OCI-LY3 (cell line): ENCODE data around the gene CCNT2.

Experiments
- EZH2phosphoT487 ChIP-seq: fragments of 200-600 bp; shearing (Covaris generic); IDR thresholded peaks from 2 replicates; pipeline ENCODE4 v1.6.1; 2018; ENCODE audit warnings: antibody characterized with exemption, mixed run types, low read depth
- TF ChIP-seq, protein P1 (sequence below): fragments of 200-600, 300-600 bp; sonication (generic); IDR thresholded peaks from 2 replicates; pipeline ENCODE4 v1.5.1; 2014; ENCODE audit warnings: antibody characterized with exemption, low read length, low read depth

- TF ChIP-seq, protein P1, sequence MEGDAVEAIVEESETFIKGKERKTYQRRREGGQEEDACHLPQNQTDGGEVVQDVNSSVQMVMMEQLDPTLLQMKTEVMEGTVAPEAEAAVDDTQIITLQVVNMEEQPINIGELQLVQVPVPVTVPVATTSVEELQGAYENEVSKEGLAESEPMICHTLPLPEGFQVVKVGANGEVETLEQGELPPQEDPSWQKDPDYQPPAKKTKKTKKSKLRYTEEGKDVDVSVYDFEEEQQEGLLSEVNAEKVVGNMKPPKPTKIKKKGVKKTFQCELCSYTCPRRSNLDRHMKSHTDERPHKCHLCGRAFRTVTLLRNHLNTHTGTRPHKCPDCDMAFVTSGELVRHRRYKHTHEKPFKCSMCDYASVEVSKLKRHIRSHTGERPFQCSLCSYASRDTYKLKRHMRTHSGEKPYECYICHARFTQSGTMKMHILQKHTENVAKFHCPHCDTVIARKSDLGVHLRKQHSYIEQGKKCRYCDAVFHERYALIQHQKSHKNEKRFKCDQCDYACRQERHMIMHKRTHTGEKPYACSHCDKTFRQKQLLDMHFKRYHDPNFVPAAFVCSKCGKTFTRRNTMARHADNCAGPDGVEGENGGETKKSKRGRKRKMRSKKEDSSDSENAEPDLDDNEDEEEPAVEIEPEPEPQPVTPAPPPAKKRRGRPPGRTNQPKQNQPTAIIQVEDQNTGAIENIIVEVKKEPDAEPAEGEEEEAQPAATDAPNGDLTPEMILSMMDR: no peak
- TF ChIP-seq EZH2phosphoT487: no peak
Observed at GRCh38 chr2:134912361-134912760, 6.3 kb upstream of the CCNT2 start.
